GM21423 (cell line): Measurements from ENCODE around the gene MEIOB.

Experiments
- ATAC-seq: cut with Tn5 transposase; IDR thresholded peaks from one replicate; pipeline ENCODE4 v1.9.1; 2021; ENCODE audit warnings: mild to moderate bottlenecking, moderate library complexity; ENCODE audit not compliant: unreplicated experiment

Gene MEIOB

DNA sequence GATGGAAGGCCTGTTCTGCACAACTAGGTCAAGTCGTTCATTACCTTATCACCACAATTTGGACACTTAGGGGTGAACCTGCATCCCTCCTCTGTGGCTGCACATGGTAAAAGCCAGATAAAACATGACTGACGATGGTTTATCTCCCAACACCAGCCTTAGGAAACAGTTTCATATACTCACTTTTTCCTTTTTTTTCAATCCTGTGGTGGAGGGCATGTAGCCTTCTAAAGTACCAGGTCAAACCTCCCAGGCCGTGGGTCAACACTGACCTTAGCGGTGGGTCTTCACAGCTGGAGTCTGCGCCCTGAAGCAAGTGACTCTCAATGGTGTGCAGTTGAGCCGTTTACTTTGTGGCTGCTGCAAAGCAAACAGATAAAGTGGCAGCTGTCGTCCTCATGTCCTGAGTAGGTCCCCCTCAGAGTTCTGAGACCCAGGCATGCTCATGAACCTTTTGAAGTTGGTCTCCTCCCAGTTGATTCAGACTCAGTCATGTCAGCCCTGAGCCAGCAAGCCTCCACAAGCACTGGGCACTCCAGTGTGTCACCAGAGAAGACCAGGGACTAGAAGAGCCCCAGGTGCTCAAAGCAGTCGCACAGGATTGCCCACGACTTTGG is 39.0 kb downstream of the MEIOB start:
- no peak for ATAC-seq

DNA sequence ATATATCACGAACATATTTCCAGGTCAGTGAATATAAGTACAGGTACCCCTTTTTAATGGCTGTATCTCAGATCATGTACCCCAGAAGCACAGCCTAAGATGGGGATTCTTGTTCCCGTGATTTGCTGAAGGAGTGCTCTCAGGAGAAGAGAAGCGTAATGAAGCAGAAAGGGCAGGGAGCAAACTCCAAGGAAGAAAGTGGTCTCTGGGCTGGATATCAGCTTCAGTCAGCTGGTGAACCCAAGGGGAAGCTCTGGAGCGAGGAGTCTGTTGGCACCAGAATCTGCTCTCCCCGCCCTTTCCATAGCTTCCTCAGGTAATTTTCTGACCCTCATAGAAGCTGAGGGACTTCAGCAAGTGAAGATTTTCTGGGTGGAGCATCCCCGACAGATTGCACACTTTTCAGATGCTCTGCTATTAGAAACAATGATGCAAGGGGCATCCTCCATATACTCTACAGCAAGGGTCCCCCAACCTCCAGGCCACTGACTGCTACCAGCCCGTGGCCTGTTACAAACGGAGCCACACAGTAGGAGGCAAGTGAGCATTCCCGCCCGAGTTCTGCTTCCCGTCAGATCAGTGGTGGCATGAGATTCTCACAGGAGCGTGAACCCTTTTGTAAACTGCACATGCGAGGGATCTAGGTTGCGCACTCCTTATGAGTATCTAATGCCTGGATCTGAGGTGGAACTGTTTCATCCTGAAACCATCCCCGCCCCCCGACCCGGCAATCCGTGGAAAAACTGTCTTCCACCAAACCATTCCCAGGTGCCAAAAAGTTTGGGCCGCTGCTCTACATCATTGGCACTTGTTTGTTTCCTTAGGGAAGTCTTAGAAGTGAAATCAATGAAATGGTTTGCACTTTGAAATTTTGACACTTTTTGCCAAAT is 40.5 kb downstream of the MEIOB start:
- ATAC-seq = no peak

DNA sequence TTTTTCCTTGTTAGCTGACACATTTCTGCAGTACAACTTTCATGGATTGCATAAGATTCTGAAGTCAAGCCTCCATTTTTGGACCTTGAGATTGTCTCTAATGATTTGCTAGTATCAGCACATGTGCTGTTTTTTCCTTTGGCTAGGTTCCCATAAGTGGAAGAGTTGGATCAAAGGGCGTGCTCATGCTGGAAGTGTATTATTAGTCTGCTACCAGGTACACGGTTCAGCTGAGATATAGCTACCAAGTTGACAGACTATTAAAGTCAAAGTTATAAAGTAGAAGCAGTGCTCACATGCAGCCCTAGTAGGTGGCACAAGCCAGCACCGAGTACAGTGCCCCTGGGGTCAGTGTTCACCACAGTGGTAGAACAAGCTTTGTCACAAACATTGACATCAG is 41.8 kb downstream of the MEIOB start:
- no peak for ATAC-seq

- no peak for ATAC-seq
Observed at GRCh38 chr16:1828645-1829410, 43.1 kb downstream of the MEIOB start.

DNA sequence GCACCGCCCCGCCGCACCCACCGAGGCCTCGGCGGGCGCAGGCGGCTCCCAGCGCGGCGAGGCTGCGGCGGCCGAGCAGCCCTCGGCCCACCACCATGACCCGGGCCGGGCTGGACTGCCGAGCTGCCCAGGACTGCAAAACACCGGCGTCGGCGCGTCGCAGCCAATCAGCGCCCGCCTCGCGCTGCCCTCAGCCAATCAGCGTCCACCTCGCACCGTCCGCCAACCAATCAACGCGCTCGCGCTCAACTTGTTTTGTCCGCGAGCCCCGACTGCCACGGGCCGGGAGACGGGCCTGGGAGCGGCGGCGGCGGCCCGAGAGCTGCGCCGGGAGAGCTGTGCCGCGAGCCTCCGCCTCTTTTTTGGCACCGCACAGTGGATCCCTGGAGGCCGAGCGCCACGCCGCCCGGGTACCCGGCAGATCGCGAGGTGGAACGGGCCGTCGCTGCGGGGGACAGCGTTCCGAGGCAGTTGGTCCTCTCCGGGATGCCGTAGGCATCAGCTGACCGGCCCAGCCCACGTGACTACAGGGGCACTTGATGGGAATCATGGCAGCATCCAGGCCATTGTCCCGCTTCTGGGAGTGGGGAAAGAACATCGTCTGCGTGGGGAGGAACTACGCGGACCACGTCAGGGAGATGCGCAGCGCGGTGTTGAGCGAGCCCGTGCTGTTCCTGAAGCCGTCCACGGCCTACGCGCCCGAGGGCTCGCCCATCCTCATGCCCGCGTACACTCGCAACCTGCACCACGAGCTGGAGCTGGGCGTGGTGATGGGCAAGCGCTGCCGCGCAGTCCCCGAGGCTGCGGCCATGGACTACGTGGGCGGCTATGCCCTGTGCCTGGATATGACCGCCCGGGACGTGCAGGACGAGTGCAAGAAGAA is 45.0 kb downstream of the MEIOB start, which contains the start of the genes FAHD1 and HAGH:
TSS of gene FAHD1 (plus strand) at position 516 of the 883 bp plus-strand sequence. CDS start at position 549, 33 bp downstream.
TSS of gene HAGH (minus strand) at position 135 of the 883 bp plus-strand sequence. CDS start at position 97, 38 bp downstream.
- peak; percentile 84 for ATAC-seq

DNA sequence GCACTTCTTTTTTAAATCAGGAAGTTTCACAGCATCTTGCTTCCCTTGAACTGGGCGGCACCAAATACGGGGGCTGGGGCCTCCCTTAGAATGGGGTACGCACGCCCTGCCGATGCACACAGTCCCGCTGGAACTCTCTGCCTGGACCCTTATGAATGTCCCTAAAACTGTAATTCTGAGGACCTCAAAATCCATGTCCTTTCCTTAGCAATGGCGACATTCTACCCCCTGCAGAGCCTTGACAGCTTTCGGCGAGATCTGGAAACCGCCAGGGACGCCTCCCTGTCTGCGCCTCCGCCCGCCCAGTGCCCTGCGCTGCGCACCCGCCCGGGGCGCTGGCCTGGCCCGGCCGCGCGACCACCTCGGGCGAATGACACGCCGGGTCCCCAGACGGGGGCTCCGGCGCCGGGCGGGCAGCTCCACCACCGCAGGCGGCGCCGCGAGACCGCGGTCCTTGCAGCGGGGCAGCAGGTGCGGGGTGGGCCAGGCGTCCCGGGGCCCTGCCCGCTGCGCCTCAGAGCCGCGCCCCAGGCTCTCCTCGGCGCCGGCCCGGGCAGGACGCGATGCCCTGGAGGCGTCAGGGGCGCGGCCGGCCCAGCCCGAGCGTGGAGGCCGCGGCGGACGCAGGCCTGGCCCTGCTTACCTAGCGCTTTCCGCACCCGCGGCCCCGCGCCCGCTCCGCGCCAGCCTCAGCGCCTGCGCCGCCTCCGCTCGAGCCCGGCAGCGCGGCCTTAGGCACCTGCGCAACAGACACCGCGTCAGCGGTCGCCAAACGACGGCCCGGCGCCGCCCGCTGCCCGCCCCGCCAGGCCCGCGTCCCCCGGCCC is 45.9 kb downstream of the MEIOB start:
- peak; percentile 51 for ATAC-seq

GRCh38 chr16:1825381-1825863 is 46.5 kb downstream of the MEIOB start:
- ATAC-seq = no peak

GRCh38 chr16:1823821-1824220 is 48.1 kb downstream of the MEIOB start:
- ATAC-seq = no peak

GRCh38 chr16:1822801-1823200 is 49.2 kb downstream of the MEIOB start:
- no peak for ATAC-seq

DNA sequence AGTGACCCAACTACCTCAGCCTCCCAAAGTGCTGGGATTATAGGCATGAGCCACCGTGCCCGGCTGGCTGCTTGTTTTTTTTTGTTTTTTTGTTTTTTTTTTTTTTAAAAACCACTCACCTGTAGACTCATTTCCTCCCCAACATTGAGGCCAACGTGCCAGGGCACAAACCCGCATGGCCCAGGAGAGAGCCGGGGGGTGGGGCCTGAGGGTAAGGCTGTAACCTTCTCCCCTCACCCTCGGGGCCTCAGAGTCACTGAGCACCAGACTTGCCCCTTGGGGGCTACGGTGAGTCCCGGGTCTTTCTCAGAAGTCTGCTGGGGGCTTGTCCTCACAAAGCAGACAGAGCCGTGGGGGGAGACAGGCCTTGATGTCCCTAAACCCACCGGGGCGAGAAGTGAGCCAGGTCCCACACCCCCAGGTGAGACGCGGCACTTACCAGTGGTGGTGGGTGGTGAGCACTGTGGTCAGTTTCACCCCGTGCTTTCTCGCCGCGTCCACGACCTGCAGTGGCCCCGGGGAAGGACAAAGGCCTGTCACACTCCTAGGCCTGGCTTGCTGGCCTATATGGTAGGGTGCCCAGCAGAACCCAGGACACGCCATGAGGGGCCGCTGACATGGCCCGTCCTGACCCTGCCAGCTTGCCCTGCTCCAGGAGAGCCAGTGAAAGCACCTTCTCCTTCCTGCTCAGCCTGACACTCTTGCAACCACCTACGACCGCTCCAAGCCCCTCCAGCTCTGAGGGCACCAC is 49.9 kb downstream of the MEIOB start:
- ATAC-seq = no peak

- ATAC-seq = no peak
Observed at GRCh38 chr16:1820946-1821290, 51.0 kb downstream of the MEIOB start.

GRCh38 chr16:1820096-1820945 is 51.6 kb downstream of the MEIOB start:
- no peak for ATAC-seq

- no peak for ATAC-seq
Observed at GRCh38 chr16:1819611-1820010, 52.4 kb downstream of the MEIOB start.

DNA sequence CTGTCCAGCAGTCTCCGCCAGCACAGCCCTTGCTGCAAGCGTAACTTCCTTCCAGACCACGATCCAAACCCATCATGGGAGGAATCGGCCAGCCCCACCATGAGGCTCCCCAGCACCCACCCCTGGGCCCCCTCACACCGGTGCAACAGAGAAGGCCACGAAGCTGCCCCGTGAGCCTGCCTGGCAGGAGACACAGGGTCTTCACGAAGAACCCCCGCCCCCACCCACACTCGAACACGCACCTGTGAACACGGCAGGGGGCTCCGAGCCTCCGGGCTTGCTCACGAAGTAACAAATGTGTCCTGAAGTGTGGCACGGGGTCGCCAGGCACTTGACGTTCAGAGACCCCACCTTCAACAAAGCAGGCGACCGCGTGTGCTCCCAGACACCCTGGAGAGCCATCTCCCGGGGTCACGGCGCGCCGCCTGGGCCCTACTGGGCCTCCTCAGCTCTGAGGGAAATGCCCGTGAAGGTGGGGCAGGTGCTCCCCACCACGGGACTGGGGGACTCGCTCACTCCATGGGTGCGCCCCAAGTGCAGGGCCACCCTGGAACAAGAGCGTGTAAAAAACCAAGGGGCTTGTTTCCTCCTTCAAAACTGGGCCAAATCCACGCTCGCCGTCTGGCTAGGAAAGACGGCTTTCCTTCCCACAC is 53.0 kb downstream of the MEIOB start:
- ATAC-seq = no peak

GRCh38 chr16:1818204-1818872 is 53.6 kb downstream of the MEIOB start:
- no peak for ATAC-seq

GRCh38 chr16:1817716-1818115 is 54.2 kb downstream of the MEIOB start:
- ATAC-seq = no peak

GRCh38 chr16:1817276-1817589 is 54.7 kb downstream of the MEIOB start:
- ATAC-seq = no peak
